A673 (cell line): ENCODE data around the gene NFKBIZ. TPM values are rescaled to one million over a fixed set of nuclear protein-coding genes. Genes with fewer than 3 reads are reported as not detected.

Experiments used
- BruUV-seq: library from RNA; stranded (reverse); fragments of 400-500 nt; replicated peaks from 2 replicates; lab custom pipeline; 2021; lab: Mats Ljungman, UMichigan
- CTCF ChIA-PET: fragments of 300-600 bp; sonication (Branson Sonifier 250); formaldehyde crosslinking; loops from one replicate; lab custom pipeline; 2022; ENCODE audit warnings: antibody characterized with exemption; lab: Charles Lee
- POLR2A ChIA-PET: fragments of 300-600 bp; sonication (Branson Sonifier 250); formaldehyde crosslinking; loops from one replicate; lab custom pipeline; 2022; ENCODE audit warnings: antibody characterized with exemption; ENCODE audit not compliant: low non-redundant PET; lab: Charles Lee
- DNase-seq: peaks from one replicate; pipeline ENCODE4 v3.0.0-alpha.2; 2015; ENCODE audit warnings: low spot score
- H3K27ac ChIP-seq: fragments of 200-600 bp; sonication (generic); 2 replicates; pipeline ENCODE4 v1.5.1; 2016; ENCODE audit warnings: mixed run types, low read depth, mild to moderate bottlenecking, mixed read lengths, antibody characterized with exemption, low read length; ENCODE audit not compliant: poor library complexity, severe bottlenecking
- H3K27me3 ChIP-seq: fragments of 200-600 bp; sonication (generic); replicated peaks from 2 replicates; pipeline ENCODE4 v1.6.1; 2017; ENCODE audit warnings: mixed run types, low read depth, mild to moderate bottlenecking, mixed read lengths, antibody characterized with exemption, low read length; ENCODE audit not compliant: insufficient read depth, poor library complexity
- H3K36me3 ChIP-seq: fragments of 200-600 bp; sonication (generic); 2 replicates; pipeline ENCODE4 v1.6.1; 2016; ENCODE audit warnings: mixed run types, mild to moderate bottlenecking, mixed read lengths, antibody characterized with exemption, low read length; ENCODE audit not compliant: insufficient read depth, poor library complexity, severe bottlenecking
- H3K4me1 ChIP-seq: fragments of 200-600 bp; sonication (generic); 2 replicates; pipeline ENCODE4 v1.6.1; 2017; ENCODE audit warnings: mixed run types, mild to moderate bottlenecking, mixed read lengths, antibody characterized with exemption, low read length; ENCODE audit not compliant: insufficient read depth, poor library complexity, severe bottlenecking
- H3K4me3 ChIP-seq: fragments of 200-600 bp; sonication (generic); 2 replicates; pipeline ENCODE4 v1.5.1; 2016; ENCODE audit warnings: low read depth, mixed run types, mild to moderate bottlenecking, mixed read lengths, low read length; ENCODE audit not compliant: poor library complexity, severe bottlenecking
- H3K9me3 ChIP-seq: fragments of 200-600 bp; sonication (generic); 2 replicates; pipeline ENCODE4 v1.6.1; 2016; ENCODE audit warnings: mixed run types, low read depth, mild to moderate bottlenecking, mixed read lengths, antibody characterized with exemption, low read length; ENCODE audit not compliant: poor library complexity, severe bottlenecking
- EZH2 ChIP-seq: fragments of 200-600 bp; sonication (generic); IDR thresholded peaks from 2 replicates; pipeline ENCODE4 v1.6.1; 2017; ENCODE audit warnings: borderline replicate concordance, low read depth, mild to moderate bottlenecking, mixed read lengths, antibody characterized with exemption, low read length; ENCODE audit not compliant: poor library complexity, severe bottlenecking
- intact Hi-C: fragments of 100-400 bp; cut with micrococcal nuclease; formaldehyde crosslinking; loops from one replicate; pipeline ENCODE4 v1.10.0; 2022; ENCODE audit not compliant: unreplicated experiment
- total RNA-seq: library from RNA; stranded (reverse); gene quantifications from 2 replicates; pipeline ENCODE4 v1.2.3, GENCODE V29; 2021
- TF ChIP-seq, protein P1 (sequence below): fragments of 300-800, 200-600 bp; sonication (generic); conservative IDR thresholded peaks from 2 replicates; pipeline ENCODE4 v1.5.1; 2017; ENCODE audit warnings: low read depth, mild to moderate bottlenecking, antibody characterized with exemption, low read length, moderate library complexity, mixed read lengths

The NFKBIZ gene
- total RNA-seq, 1 experiment from 2014 or later, result 15.1 TPM

DNA sequence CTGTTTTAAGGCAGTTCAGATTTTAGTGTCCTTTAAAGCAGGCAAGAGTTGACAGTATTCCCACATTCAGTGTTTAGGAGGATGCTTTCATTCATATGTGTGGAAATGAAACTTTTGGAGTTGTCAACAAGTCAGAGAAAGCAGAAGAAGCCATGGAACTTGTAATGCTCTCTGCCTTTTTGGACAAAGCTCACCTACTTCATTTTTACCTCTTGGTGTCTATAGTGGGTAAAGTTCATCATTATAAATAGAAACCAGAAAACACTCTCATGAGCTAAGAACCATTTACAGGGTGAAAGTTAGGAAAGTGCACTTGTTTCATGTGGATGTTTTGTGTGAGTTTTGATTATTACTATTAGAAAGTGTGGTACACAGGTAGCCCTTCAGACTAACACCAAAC lies 9.2 kb upstream of the NFKBIZ start:
- intact Hi-C loops, result no loop called here
- no TSS peak for BruUV-seq
- Histone ChIP-seq H3K27ac (no peak overlapping the region), H3K4me3 (no peak overlapping the region), H3K27me3 (no peaks in the 10 kb centered on the region), H3K9me3 (no peaks in the 10 kb centered on the region), H3K4me1 (no peaks in the 10 kb centered on the region), H3K36me3 (no peaks in the 10 kb centered on the region)
- no peak for TF ChIP-seq EZH2
- TF ChIP-seq, protein P1, sequence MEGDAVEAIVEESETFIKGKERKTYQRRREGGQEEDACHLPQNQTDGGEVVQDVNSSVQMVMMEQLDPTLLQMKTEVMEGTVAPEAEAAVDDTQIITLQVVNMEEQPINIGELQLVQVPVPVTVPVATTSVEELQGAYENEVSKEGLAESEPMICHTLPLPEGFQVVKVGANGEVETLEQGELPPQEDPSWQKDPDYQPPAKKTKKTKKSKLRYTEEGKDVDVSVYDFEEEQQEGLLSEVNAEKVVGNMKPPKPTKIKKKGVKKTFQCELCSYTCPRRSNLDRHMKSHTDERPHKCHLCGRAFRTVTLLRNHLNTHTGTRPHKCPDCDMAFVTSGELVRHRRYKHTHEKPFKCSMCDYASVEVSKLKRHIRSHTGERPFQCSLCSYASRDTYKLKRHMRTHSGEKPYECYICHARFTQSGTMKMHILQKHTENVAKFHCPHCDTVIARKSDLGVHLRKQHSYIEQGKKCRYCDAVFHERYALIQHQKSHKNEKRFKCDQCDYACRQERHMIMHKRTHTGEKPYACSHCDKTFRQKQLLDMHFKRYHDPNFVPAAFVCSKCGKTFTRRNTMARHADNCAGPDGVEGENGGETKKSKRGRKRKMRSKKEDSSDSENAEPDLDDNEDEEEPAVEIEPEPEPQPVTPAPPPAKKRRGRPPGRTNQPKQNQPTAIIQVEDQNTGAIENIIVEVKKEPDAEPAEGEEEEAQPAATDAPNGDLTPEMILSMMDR, result no peak
- DNase-seq, result no peak
- POLR2A ChIA-PET, result no interaction called here
- CTCF ChIA-PET, result no interaction called here

DNA sequence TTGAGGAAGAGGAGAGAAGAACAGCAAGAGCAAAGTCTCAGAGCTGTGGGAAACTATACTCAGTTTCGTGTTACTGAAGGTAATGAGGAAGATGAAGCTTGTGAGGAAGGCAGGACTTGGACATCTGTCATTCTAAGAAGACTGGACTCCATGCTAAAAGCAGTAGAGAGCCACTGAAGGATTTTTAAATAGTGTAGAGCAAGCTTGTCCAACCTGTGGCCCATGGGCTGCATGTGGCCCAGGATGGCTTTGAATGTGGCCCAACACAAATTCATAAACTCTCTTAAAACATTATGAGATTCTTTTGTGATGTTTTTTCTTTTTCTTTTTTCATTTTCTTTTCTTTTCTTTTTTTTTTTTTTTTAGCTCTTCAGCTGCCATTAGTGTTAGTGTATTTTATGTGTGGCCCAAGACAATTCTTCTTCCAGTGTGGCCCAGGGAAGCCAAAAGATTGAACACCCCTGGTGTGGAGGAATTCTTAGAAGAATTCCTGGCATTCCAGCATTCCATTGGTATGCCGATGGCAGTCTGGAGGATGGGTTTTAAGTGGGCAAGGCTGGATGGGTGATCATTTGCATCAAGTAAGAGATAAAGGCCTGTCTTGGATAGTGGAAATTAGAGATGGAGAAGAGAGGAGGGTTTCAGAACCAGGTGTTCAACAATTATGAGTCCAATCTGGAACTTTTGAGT lies 6.9 kb upstream of the NFKBIZ start:
- BruUV-seq, result no TSS peak
- Histone ChIP-seq H3K9me3 (no peaks in the 10 kb centered on the region), H3K4me3 (no peak overlapping the region), H3K27ac (no peak overlapping the region), H3K4me1 (no peaks in the 10 kb centered on the region), H3K27me3 (no peaks in the 10 kb centered on the region), H3K36me3 (no peaks in the 10 kb centered on the region)
- peak; percentile 57 for DNase-seq
- ChIA-PET CTCF (interaction anchor here (0.6 kb wide), 1 partner anchor 383 kb away, joined by 5 read pairs; no protein-coding TSS in a partner anchor), POLR2A (no interaction called here)
- intact Hi-C loops, result no loop called here
- no peak for TF ChIP-seq EZH2
- TF ChIP-seq, protein P1, result no peak

DNA sequence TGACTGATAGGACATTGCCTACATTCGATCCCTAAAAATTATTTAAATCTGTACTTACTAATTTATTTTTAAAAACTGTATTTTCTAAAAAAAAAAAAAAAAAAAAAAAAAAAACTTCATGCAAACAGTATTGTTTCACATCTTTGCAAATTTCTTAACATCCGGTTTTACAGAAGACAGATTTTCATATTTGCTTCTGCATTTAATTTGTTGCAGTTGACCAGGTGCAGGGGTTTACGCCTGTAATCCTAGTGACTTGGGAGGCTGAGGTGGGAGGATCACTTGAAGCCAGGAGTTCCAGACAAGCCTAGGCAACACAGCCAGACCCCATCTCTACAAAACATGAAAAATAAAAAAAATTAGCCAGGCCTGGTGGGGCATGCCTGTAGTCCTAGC lies 6.4 kb upstream of the NFKBIZ start:
- H3K4me3 ChIP-seq, result no peak overlapping the region
- H3K9me3 ChIP-seq, result no peaks in the 10 kb centered on the region
- H3K4me1 ChIP-seq, result no peaks in the 10 kb centered on the region
- DNase-seq, result no peak
- ChIA-PET CTCF (interaction anchor here (0.6 kb wide), 1 partner anchor 382 kb away, joined by 5 read pairs; no protein-coding TSS in a partner anchor), POLR2A (no interaction called here)
- intact Hi-C loops, result no loop called here
- no peaks in the 10 kb centered on the region for H3K36me3 ChIP-seq
- no peak for TF ChIP-seq EZH2
- TF ChIP-seq, protein P1, result no peak
- H3K27me3 ChIP-seq, result no peaks in the 10 kb centered on the region
- no peak overlapping the region for H3K27ac ChIP-seq
- BruUV-seq, result no TSS peak
